ENCODE measurements around the gene RPS6KC1.

DNA sequence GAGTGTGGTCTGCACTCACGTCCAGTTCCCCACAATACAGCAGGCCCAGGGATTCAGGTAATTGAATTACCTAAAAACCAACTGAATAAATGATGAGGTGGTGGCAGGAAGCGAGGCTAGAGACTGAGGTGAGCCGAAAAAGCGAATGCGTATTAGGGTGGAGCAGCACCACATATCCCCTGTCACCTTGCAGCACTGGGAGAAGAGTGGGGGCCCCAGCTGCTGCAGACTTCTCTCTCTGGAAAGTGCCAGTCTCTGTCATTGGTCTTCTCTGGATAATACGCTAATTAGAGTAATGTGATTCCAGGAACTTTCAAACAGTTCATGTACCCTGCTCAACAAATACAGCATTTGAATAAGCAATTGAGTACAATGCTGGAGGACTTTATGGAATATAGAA is 199.0 kb downstream of the RPS6KC1 start:
- TF ChIP-seq CREB1 (IDR thresholded peaks at IDR 0.05; ENCODE audit: low read depth) (no peak), CEBPB (IDR thresholded peaks at IDR 0.05) (no peak), YY1 (IDR thresholded peaks at IDR 0.05; ENCODE audit: low read depth) (no peak), ZBTB7A (IDR thresholded peaks at IDR 0.05; ENCODE audit: low read depth) (no peak), FOXM1 (IDR thresholded peaks at IDR 0.05; ENCODE audit: borderline replicate concordance, low read depth) (no peak), EP300 (IDR thresholded peaks at IDR 0.05; ENCODE audit: borderline replicate concordance) (no peak)
- TF ChIP-seq, protein P1, sequence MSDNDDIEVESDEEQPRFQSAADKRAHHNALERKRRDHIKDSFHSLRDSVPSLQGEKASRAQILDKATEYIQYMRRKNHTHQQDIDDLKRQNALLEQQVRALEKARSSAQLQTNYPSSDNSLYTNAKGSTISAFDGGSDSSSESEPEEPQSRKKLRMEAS (IDR thresholded peaks at IDR 0.05), result no peak
- TF ChIP-seq, protein P2, sequence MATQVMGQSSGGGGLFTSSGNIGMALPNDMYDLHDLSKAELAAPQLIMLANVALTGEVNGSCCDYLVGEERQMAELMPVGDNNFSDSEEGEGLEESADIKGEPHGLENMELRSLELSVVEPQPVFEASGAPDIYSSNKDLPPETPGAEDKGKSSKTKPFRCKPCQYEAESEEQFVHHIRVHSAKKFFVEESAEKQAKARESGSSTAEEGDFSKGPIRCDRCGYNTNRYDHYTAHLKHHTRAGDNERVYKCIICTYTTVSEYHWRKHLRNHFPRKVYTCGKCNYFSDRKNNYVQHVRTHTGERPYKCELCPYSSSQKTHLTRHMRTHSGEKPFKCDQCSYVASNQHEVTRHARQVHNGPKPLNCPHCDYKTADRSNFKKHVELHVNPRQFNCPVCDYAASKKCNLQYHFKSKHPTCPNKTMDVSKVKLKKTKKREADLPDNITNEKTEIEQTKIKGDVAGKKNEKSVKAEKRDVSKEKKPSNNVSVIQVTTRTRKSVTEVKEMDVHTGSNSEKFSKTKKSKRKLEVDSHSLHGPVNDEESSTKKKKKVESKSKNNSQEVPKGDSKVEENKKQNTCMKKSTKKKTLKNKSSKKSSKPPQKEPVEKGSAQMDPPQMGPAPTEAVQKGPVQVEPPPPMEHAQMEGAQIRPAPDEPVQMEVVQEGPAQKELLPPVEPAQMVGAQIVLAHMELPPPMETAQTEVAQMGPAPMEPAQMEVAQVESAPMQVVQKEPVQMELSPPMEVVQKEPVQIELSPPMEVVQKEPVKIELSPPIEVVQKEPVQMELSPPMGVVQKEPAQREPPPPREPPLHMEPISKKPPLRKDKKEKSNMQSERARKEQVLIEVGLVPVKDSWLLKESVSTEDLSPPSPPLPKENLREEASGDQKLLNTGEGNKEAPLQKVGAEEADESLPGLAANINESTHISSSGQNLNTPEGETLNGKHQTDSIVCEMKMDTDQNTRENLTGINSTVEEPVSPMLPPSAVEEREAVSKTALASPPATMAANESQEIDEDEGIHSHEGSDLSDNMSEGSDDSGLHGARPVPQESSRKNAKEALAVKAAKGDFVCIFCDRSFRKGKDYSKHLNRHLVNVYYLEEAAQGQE (IDR thresholded peaks at IDR 0.05; ENCODE audit: low read depth), result no peak

Data from Ishikawa (cell line).